ENCODE measurements around the gene FXYD7. TPM values are rescaled to one million over a fixed set of nuclear protein-coding genes. Genes with fewer than 3 reads are reported as not detected.

The FXYD7 gene, protein sequence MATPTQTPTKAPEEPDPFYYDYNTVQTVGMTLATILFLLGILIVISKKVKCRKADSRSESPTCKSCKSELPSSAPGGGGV
- not detected in 2 replicates for total RNA-seq

DNA sequence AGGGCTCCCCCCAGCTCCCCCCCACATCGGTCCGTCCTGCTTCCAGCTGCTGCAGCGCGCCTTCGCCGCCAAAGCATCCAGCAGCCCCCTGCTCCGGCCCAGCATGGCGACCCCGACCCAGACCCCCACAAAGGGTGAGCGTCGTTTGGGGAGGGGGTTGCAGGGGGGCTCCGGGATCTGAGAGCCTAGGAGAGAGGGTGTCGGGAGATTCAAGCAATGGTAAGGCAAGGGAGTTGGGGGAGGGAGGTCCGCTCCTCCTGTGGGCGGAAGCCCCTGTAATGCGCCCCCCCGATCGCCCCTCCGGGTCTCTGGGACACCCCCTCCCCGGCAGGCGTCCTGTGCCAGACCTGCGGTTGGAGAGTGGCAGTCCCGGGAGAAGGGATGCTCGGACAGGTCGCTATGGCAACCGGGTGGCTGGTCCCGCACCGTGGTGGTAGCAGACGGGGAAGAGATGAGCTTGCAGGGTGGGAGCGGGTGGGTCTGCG lies at the start of gene FXYD7:
Gene FXYD7 (plus strand): TSS at position 25 of the 485 bp plus-strand sequence. CDS start 79 bp downstream, at position 104.

DNA sequence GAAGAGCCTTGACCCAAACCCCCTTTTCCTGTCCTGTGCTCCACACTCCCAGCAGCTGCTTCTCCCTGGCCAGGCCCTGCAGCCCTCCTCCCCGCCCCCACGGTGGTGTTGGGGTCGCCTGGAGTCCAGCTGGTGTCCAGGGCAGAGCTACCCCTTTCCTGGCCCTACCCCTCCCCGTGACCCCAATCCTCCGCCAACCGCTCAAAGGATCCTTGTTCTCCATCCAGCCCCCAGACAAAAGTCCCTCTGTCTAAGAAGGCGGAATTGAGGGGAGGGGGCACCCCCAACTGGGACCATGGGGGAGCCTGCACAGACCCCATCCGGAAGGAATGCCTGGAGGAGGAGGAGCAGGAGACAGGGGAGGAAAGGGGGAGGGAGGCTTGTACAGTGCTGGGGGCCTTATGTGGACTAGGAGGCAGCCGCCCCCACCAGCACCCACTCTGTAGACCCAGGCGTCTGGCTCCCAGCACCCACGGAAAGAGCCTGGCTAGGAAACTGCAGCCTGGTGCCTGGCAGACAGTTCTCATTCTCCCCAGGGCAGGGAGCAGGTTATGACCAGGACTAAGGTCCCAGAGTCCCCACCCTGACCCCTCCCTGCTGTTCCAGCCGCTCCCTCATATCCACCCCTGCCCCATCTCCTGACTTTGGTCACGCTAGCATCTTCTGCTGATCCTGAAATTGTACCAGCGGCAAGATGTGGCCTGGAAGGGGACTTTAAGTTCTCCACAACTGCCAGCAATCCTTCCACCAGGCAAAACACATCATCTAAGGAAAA lies 27.7 kb upstream of the FXYD7 start, which contains the start of gene FXYD3:
Gene FXYD3 (plus strand): TSS at position 647 of the 775 bp plus-strand sequence. CDS start 3,554 bp downstream, outside the sequence.

DNA sequence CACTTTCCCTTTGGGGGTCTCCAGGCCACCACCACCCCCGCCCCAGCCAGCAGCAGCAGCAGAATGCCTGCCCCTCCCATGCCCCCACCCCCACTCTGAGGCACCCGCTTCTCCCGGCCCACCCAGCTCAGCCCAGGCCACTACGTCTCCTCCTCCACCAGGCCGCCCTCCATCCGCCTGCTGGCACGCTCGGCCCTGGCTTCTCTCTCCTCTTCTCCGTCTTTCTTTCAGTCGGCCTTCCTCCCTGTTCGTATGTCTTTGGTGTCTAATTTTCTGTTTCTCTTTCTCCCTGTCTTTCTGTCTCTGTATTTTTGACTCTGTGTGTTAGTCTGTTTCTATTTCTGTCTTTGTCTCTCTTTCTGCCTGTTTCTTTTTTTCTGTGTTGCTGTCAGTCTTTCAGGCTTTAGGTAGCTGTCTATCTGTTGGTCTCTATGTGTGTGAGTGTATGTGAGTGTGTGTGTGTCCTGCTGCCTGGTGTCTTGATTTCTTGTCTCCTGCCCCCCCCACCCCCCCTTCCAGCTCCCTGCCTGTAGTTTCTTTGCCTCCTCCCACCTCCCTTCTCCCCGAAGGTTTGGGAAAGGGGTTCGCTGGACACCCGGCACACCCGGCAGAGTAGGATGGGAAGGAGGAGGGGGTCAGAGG lies 8.3 kb upstream of the FXYD7 start, which contains the start of gene LGI4:
Gene LGI4 (minus strand): TSS at position 459 of the 642 bp plus-strand sequence. CDS start 379 bp downstream, at position 80.

DNA sequence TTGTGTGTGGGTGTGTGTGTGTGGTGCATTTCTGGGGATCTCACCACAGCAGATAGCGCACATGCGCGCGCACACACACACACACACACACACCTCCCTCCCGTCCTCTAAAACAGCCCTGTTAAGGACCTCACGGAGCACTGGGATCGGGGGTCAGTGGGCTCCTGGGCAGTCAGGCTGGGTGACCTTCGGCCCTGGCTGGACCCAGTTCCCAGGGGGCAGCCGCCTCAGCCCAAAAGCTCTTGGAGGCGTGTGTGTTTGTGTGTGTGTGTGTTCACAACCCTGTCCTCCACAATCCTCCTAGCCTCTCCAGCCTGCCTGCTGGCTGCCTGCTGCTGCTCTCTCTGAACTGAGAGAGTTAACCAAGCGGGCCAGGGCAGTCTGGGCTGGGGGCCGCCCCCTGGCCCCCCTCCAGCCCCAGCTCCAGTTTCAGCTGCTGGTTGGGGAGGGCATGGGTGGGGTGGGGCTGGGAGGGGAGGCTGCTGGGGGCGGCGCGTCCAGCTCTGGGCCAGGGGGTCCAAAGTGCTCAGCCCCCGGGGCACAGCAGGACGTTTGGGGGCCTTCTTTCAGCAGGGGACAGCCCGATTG lies 4.7 kb upstream of the FXYD7 start, which contains the start of gene FXYD1:
Gene FXYD1 (plus strand): TSS at position 520 of the 588 bp plus-strand sequence. CDS start 1,256 bp downstream, outside the sequence.

DNA sequence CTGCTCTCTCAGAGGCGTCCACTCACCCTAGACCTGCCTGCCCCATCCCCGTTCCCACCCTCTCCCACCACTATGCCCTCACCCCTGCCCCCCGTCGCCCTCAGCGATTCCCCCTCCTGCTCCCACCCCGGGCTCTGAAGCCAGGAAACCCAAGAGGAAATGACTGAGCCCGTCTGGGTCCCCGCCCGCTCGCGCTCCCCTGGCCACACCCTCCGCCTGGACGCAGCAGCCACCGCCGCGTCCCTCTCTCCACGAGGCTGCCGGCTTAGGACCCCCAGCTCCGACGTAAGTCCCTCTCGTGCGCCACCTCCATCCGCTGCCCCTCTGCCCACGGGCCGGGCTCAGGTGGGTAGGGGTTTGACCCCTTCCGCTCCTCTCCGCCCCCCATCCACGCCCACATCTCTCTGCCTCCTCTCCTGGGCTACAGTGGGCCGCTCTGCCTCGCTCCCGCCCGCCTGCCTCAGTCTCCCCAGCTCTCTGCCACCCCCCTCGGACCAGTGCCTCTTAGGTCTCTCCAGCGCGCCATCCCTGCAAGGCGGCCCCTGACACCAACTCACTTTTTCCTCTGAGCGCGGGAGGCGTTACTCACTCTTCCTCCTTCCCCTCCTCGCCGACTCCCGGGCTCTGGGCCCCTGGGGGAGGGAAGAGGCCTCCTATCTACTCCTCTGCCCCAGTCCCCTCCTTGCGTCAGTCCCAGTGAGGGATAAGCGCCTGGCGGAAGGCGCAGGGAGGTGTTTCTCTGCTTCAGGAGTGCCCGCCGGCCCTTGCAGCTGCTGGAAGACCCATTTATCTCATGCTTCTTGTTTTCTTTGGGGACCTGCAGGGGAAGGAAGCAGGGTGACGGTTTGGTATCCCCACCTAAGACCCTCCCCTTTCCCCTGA lies 11.7 kb downstream of the FXYD7 start, which contains the start of gene FXYD5:
Gene FXYD5 (plus strand): TSS at position 211 of the 882 bp plus-strand sequence. CDS start 816 bp downstream, outside the sequence.

Small RNAs within 50 kb of the gene (small RNA-seq; reads per million reads assigned to genes)
- gene AC020907.2 (ENCODE audit: low replicate concordance) = not detected

Other genes starting within 250 kb of the FXYD7 start
- gene ZNF30, start 216.4 kb upstream of the FXYD7 start, total RNA-seq = 1.3 and 3.7 TPM in 2 replicates
- gene ZNF792, start 179.0 kb upstream of the FXYD7 start, total RNA-seq = 3.3 and 17.0 TPM in 2 replicates
- 34.6 and 46.0 TPM in 2 replicates for gene GRAMD1A, start 142.9 kb upstream of the FXYD7 start, total RNA-seq
- gene SCN1B, start 112.8 kb upstream of the FXYD7 start, total RNA-seq = 4.4 and 4.7 TPM in 2 replicates
- gene HPN, start 101.5 kb upstream of the FXYD7 start, total RNA-seq = 0.44 TPM in 1 of 2 replicates, not detected in the other
- gene FXYD3, start 27.4 kb upstream of the FXYD7 start, total RNA-seq = not detected in 2 replicates
- gene LGI4, start 8.2 kb upstream of the FXYD7 start, total RNA-seq = not detected in 2 replicates
- gene FXYD1, start 4.4 kb upstream of the FXYD7 start, total RNA-seq = 0.66 TPM in 1 of 2 replicates, not detected in the other
- 55.0 and 63.7 TPM in 2 replicates for gene FXYD5, start 11.5 kb downstream of the FXYD7 start, total RNA-seq
- gene FAM187B, start 85.5 kb downstream of the FXYD7 start, total RNA-seq = not detected in 2 replicates
- 0.22 and 1.9 TPM in 2 replicates for gene LSR, start 105.7 kb downstream of the FXYD7 start, total RNA-seq
- gene USF2, start 125.7 kb downstream of the FXYD7 start, total RNA-seq = 75.9 and 81.4 TPM in 2 replicates
- under 0.01 TPM in 1 of 2 replicates, not detected in the other for gene HAMP, start 139.3 kb downstream of the FXYD7 start, total RNA-seq
- gene MAG, start 148.9 kb downstream of the FXYD7 start, total RNA-seq = 0.43 TPM in 1 of 2 replicates, not detected in the other
- 1.7 TPM in 1 of 2 replicates, not detected in the other for gene CD22, start 185.9 kb downstream of the FXYD7 start, total RNA-seq
- gene FFAR1, start 204.6 kb downstream of the FXYD7 start, total RNA-seq = not detected in 2 replicates
- gene FFAR3, start 215.2 kb downstream of the FXYD7 start, total RNA-seq = not detected in 2 replicates
- not detected in 2 replicates for gene GPR42, start 227.8 kb downstream of the FXYD7 start, total RNA-seq